AG09309 (cell line): Measurements from ENCODE around the gene OR2T27.
"Not testable (repeated sequence)": the region's sequence is repeated elsewhere in the genome, so short reads cannot be mapped to it uniquely, and the experiment has no call there.

Source experiments
- DNase-seq: peaks from one replicate; pipeline ENCODE4 v3.0.0-alpha.2; 2010; ENCODE audit warnings: low read depth
- H3K4me3 ChIP-seq: 2 replicates; pipeline ENCODE4 v1.5.1; 2011; ENCODE audit warnings: mild to moderate bottlenecking, low read depth, low read length, moderate library complexity; ENCODE audit not compliant: control insufficient read depth
- TF ChIP-seq, protein P1 (sequence below): IDR thresholded peaks from 2 replicates; pipeline ENCODE4 v1.5.1; 2011; ENCODE audit warnings: mild to moderate bottlenecking, low read depth, low read length, inconsistent platforms; ENCODE audit not compliant: insufficient read depth, control insufficient read depth; ENCODE audit errors: missing control alignments

OR2T27 gene, protein sequence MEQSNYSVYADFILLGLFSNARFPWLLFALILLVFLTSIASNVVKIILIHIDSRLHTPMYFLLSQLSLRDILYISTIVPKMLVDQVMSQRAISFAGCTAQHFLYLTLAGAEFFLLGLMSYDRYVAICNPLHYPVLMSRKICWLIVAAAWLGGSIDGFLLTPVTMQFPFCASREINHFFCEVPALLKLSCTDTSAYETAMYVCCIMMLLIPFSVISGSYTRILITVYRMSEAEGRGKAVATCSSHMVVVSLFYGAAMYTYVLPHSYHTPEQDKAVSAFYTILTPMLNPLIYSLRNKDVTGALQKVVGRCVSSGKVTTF

DNA sequence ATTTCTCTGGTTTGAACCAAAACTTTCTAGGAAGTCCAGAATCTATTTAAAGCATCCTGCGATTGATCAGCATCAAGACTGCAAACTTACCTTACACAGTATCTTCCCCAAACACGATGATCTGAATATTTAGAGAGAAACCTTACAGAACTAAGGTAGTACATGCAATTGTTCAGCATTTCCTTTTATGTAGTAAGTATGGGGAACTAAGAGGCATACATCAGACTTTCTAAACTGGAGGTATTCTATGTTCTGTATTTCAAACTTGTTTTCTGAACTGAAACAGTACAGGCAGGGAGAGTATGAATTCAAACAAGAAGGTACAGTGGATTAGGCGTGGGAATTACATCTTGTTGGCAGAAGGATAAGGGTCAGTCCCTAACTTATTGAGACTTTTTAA, at the start of gene OR2T27:
Gene OR2T27 (minus strand): TSS at position 175 of the 400 bp plus-strand sequence. CDS start 4,644 bp downstream, outside the sequence.
- DNase-seq, H3K4me3 ChIP-seq: not testable (repeated sequence)

DNA sequence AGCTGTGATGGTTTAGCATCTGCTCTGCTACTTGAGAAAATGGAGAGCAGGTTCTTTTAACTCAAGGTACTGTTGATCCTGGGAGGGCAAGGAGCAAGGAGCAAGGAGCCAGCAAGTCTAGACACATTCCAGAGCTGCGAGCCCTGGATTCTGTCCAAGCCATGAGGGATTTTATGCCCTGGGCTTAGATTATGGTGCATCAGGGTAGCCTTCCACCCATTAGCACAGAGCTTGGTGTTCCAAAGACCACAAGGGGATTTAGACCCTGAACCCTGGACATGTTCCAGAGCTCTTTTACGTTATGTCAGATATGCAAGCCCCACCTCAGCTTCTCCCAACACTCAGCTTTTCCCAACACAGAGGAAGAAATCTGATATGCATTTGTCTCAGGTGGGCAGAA, 49.3 kb upstream of the OR2T27 start:
- DNase-seq, result no peak
- H3K4me3 ChIP-seq, result no peak overlapping the region
- TF ChIP-seq, protein P1, sequence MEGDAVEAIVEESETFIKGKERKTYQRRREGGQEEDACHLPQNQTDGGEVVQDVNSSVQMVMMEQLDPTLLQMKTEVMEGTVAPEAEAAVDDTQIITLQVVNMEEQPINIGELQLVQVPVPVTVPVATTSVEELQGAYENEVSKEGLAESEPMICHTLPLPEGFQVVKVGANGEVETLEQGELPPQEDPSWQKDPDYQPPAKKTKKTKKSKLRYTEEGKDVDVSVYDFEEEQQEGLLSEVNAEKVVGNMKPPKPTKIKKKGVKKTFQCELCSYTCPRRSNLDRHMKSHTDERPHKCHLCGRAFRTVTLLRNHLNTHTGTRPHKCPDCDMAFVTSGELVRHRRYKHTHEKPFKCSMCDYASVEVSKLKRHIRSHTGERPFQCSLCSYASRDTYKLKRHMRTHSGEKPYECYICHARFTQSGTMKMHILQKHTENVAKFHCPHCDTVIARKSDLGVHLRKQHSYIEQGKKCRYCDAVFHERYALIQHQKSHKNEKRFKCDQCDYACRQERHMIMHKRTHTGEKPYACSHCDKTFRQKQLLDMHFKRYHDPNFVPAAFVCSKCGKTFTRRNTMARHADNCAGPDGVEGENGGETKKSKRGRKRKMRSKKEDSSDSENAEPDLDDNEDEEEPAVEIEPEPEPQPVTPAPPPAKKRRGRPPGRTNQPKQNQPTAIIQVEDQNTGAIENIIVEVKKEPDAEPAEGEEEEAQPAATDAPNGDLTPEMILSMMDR, result no peak

- H3K4me3 ChIP-seq, result no peak overlapping the region
- no peak for DNase-seq
- TF ChIP-seq, protein P1, result no peak
These were observed 48.3 kb upstream of the OR2T27 start for GRCh38 chr1:248703674-248704073.

- DNase-seq, result no peak
- no peak within 1 kb of the TSS for H3K4me3 ChIP-seq
- TF ChIP-seq, protein P1, result no peak
These were observed 47.4 kb upstream of the OR2T27 start, which contains the start of gene OR14I1 for GRCh38 chr1:248702714-248703113. TSS of gene OR14I1 (minus strand) at chr1:248702766.

GRCh38 chr1:248699099-248699498, 43.8 kb upstream of the OR2T27 start:
- TF ChIP-seq, protein P1, result no peak
- no peak overlapping the region for H3K4me3 ChIP-seq
- DNase-seq, result no peak

DNA sequence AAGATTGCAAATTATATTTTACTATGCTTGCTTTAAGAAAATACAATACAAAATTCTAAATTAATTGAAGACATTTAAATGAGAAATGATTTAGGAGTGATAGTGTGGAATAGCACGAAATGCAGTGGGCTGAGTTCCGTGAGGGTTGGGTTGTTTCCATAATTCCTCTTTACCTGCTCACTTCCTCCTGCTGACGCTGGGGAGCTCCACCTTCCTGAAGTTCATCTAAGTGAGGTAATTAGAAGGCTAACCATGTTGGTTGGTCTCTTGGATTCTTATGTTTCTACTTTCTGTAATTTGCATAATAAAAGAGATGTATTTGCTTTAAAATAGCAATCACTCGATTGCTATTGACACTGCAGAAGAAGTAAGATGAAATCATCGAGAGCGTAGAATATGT, 42.6 kb upstream of the OR2T27 start:
- H3K4me3 ChIP-seq, result no peak overlapping the region
- TF ChIP-seq, protein P1, result no peak
- no peak for DNase-seq

- H3K4me3 ChIP-seq, result no peak overlapping the region
- TF ChIP-seq, protein P1, result no peak
- DNase-seq, result no peak
These were observed 41.4 kb upstream of the OR2T27 start for GRCh38 chr1:248696774-248697173.
